IMR-90 (cell line): ENCODE measurements around the gene OGG1. TPM values are rescaled to one million over a fixed set of nuclear protein-coding genes. Genes with fewer than 3 reads are reported as not detected.
A peak's percentile ranks its signal among the peaks of the same experiment; 100 is the strongest.

Source experiments
- ATAC-seq: fragments of 200-7000 bp; cut with Tn5 transposase; 2 replicates; pipeline ENCODE4 v1.9.1; 2020; ENCODE audit warnings: low read depth, mild to moderate bottlenecking, moderate library complexity
- BruUV-seq: library from RNA; stranded (reverse); fragments of 400-500 nt; replicated peaks from 2 replicates; lab custom pipeline; 2021; lab: Mats Ljungman, UMichigan
- CTCF ChIA-PET: fragments of 300-600 bp; formaldehyde crosslinking; extraction: SDS; loops from one replicate; lab custom pipeline; 2021; ENCODE audit warnings: antibody characterized with exemption; lab: Yijun Ruan, JAX
- POLR2A ChIA-PET: fragments of 300-600 bp; sonication (Branson Sonifier 250); formaldehyde crosslinking; loops from one replicate; lab custom pipeline; 2022; ENCODE audit warnings: antibody characterized with exemption; ENCODE audit not compliant: unreplicated experiment; lab: Charles Lee
- DNase-seq: peaks from one replicate; pipeline ENCODE4 v3.0.0; 2013
- H2AFZ ChIP-seq: replicated peaks from 2 replicates; pipeline ENCODE3; 2013; ENCODE audit warnings: low read length, mild to moderate bottlenecking; ENCODE audit not compliant: poor library complexity
- H2AK5ac ChIP-seq: 2 replicates; pipeline ENCODE4 v1.6.1; 2013; ENCODE audit warnings: low read depth, low read length, inconsistent platforms
- H2AK9ac ChIP-seq: replicated peaks from 2 replicates; pipeline ENCODE3; 2013; ENCODE audit warnings: mild to moderate bottlenecking, low read depth, low read length, moderate library complexity; ENCODE audit not compliant: poor library complexity
- H2BK120ac ChIP-seq: 2 replicates; pipeline ENCODE4 v1.6.1; 2013; ENCODE audit warnings: low read depth, low read length, inconsistent platforms
- H2BK15ac ChIP-seq: 3 replicates; pipeline ENCODE4 v1.6.1; 2013; ENCODE audit warnings: low read depth, low read length, inconsistent platforms
- H2BK20ac ChIP-seq: 2 replicates; pipeline ENCODE4 v1.6.1; 2013; ENCODE audit warnings: low read depth, mild to moderate bottlenecking, inconsistent platforms, low read length, moderate library complexity
- H2BK5ac ChIP-seq: 2 replicates; pipeline ENCODE4 v1.6.1; 2013; ENCODE audit warnings: mild to moderate bottlenecking, low read depth, low read length, inconsistent platforms; ENCODE audit not compliant: poor library complexity, severe bottlenecking
- H3K14ac ChIP-seq: replicated peaks from 2 replicates; pipeline ENCODE4 v1.6.1; 2013; ENCODE audit warnings: low read depth, low read length, inconsistent platforms
- H3K18ac ChIP-seq: 2 replicates; pipeline ENCODE4 v1.6.1; 2013; ENCODE audit warnings: low read depth, low read length, control low read depth
- H3K23ac ChIP-seq: 2 replicates; pipeline ENCODE4 v1.6.1; 2013; ENCODE audit warnings: low read depth, low read length, inconsistent platforms
- H3K27ac ChIP-seq: 2 replicates; pipeline ENCODE4 v1.5.1; 2013; ENCODE audit warnings: mild to moderate bottlenecking, control low read depth, low read length; ENCODE audit not compliant: insufficient read depth
- H3K27me3 ChIP-seq: 2 replicates; pipeline ENCODE4 v1.6.1; 2013; ENCODE audit warnings: low read length; ENCODE audit not compliant: control insufficient read depth, insufficient read depth
- H3K36me3 ChIP-seq: 2 replicates; pipeline ENCODE4 v1.6.1; 2013; ENCODE audit warnings: low read length, mixed read lengths; ENCODE audit not compliant: control insufficient read depth, insufficient read depth
- H3K4ac ChIP-seq: 2 replicates; pipeline ENCODE4 v1.6.1; 2013; ENCODE audit warnings: low read depth, low read length, inconsistent platforms
- H3K4me1 ChIP-seq: 2 replicates; pipeline ENCODE4 v1.6.1; 2013; ENCODE audit warnings: low read length, mixed read lengths; ENCODE audit not compliant: control insufficient read depth, insufficient read depth
- H3K4me2 ChIP-seq: 2 replicates; pipeline ENCODE4 v1.6.1; 2013; ENCODE audit warnings: low read depth, mild to moderate bottlenecking, control low read depth, low read length, moderate library complexity
- H3K4me3 ChIP-seq: 2 replicates; pipeline ENCODE4 v1.5.1; 2013; ENCODE audit warnings: low read depth, mild to moderate bottlenecking, control low read depth, low read length, moderate library complexity; ENCODE audit not compliant: insufficient read depth
- H3K56ac ChIP-seq: 2 replicates; pipeline ENCODE4 v1.6.1; 2013; ENCODE audit warnings: low read length, inconsistent platforms; ENCODE audit not compliant: insufficient read depth; ENCODE audit errors: extremely low read depth
- H3K79me1 ChIP-seq, 2 experiments: 2 replicates each; pipeline ENCODE4 v1.6.1; 2013; ENCODE audit warnings: low read length in 2 of 2, inconsistent platforms in 1 of 2, low read depth in 1 of 2
- H3K9ac ChIP-seq: 2 replicates; pipeline ENCODE4 v1.6.1; 2013; ENCODE audit warnings: low read depth, low read length, control low read depth
- H3K9me1 ChIP-seq: 2 replicates; pipeline ENCODE4 v1.6.1; 2013; ENCODE audit warnings: low read length, inconsistent platforms; ENCODE audit not compliant: insufficient read depth
- H3K9me3 ChIP-seq: 2 replicates; pipeline ENCODE4 v1.6.1; 2013; ENCODE audit warnings: low read length; ENCODE audit not compliant: control insufficient read depth, insufficient read depth
- H4K20me1 ChIP-seq: 2 replicates; pipeline ENCODE4 v1.6.1; 2013; ENCODE audit warnings: low read length, inconsistent platforms; ENCODE audit not compliant: insufficient read depth
- H4K5ac ChIP-seq: 2 replicates; pipeline ENCODE4 v1.6.1; 2013; ENCODE audit warnings: mild to moderate bottlenecking, low read depth, low read length, control low read depth
- H4K8ac ChIP-seq, 2 experiments: 2 replicates each; pipeline ENCODE4 v1.6.1; 2013; ENCODE audit warnings: low read depth in 2 of 2, low read length in 2 of 2, control low read depth in 1 of 2, inconsistent platforms in 1 of 2
- H4K91ac ChIP-seq: 2 replicates; pipeline ENCODE4 v1.6.1; 2013; ENCODE audit warnings: low read depth, low read length, inconsistent platforms; ENCODE audit not compliant: insufficient read depth
- CHD1 ChIP-seq: IDR thresholded peaks from 2 replicates; pipeline ENCODE4 v1.6.1; 2012; ENCODE audit warnings: low read depth, low read length, improper control_type of control experiment
- CTCF ChIP-seq: conservative IDR thresholded peaks from 2 replicates; pipeline ENCODE4 v1.5.1; 2012; ENCODE audit warnings: mild to moderate bottlenecking, low read depth, low read length, improper control_type of control experiment
- RFX5 ChIP-seq: IDR thresholded peaks from 2 replicates; pipeline ENCODE4 v1.8.0; 2012; ENCODE audit warnings: low read depth, mild to moderate bottlenecking, low read length, moderate library complexity
- SMC3 ChIP-seq: fragments of 150-350 bp; IDR thresholded peaks from 2 replicates; pipeline ENCODE4 v1.6.1; 2016; ENCODE audit warnings: low read depth, mild to moderate bottlenecking, antibody characterized with exemption, low read length, moderate library complexity
- WGBS, 2 experiments: methylation state at CpG; one replicate each; pipeline versions ENCODE4 v1.1.5 to v1.1.7; 2013; ENCODE audit warnings: missing lambda C conversion rate in 2 of 2; ENCODE audit not compliant: insufficient read length in 1 of 2; ENCODE audit errors: extremely low coverage in 2 of 2; 5-methylcytosine and 5-hydroxymethylcytosine counted together
- dilution Hi-C: fragments of 300-500 bp; cut with HindIII; formaldehyde crosslinking; loops from one replicate; pipeline ENCODE4 v1.14.3; 2018; ENCODE audit warnings: low sequenced_read_pairs; ENCODE audit not compliant: unreplicated experiment
- in situ Hi-C: fragments of 300-500 bp; cut with MboI; formaldehyde crosslinking; loops from 3 replicates; pipeline ENCODE4 v1.14.3; 2019; ENCODE audit warnings: low sequenced_read_pairs, inconsistent platforms, mixed read lengths
- intact Hi-C: fragments of 100-400 bp; cut with micrococcal nuclease; formaldehyde crosslinking; loops from 2 replicates; pipeline ENCODE4 v1.10.0; 2022
- polyA plus RNA-seq, 3 experiments: library from polyadenylated mRNA; depleted of rRNA; stranded (reverse); fragments of >200 nt; gene quantifications; 2 replicates each; pipeline ENCODE4 v1.2.3, GENCODE V29; 2012; ENCODE audit warnings: low replicate concordance in 1 of 3
- total RNA-seq: library from RNA; depleted of rRNA; stranded (reverse); fragments of >200 nt; gene quantifications from 2 replicates; pipeline ENCODE4 v1.2.3, GENCODE V29; 2012

The OGG1 gene
- total and polyA plus RNA-seq, 2 of the 4 experiments (the other 2 are of a cell fraction), result 14.9 to 25.6 TPM

- H3K9me3 ChIP-seq, result no peaks in the 10 kb centered on the region
- ChIA-PET POLR2A (interaction anchor here (0.7 kb wide), 1 partner anchor 172 kb away, joined by 4 read pairs; no protein-coding TSS in a partner anchor), CTCF (interaction anchor here (1.1 kb wide), 1 partner anchor 9 kb away, joined by 4 read pairs; no protein-coding TSS in a partner anchor)
- H2BK15ac ChIP-seq, result no peak overlapping the region
- peaks cover 3% of the 10 kb centered on the region; the same call in 1 of the 2 replicates for H3K27me3 ChIP-seq
- H2AK9ac ChIP-seq, result no peak overlapping the region
- H3K14ac ChIP-seq, result no peak overlapping the region
- no peak overlapping the region for H3K23ac ChIP-seq
- no peak overlapping the region for H4K5ac ChIP-seq
- intact Hi-C loops, result no loop called here
- H2AK5ac ChIP-seq, result no peak overlapping the region
- no peak overlapping the region for H2BK120ac ChIP-seq
- DNase-seq, result peak; percentile 37
- H3K4ac ChIP-seq, result no peak overlapping the region
- H3K27ac ChIP-seq, result no peak overlapping the region
- H3K56ac ChIP-seq, result no peak overlapping the region
- H3K4me2 ChIP-seq, result no peak overlapping the region
- in situ Hi-C loops, result no loop called here
- WGBS, 2 experiments, result 14% methylated on average over 1 of the region's 7 CpGs; no CpG with 5 or more reads in 1 of the 2 experiments
- no peaks in the 10 kb centered on the region for H3K79me1 ChIP-seq
- no peak overlapping the region for H3K4me3 ChIP-seq
- peaks cover under 1% of the 10 kb centered on the region; the same call in 1 of the 2 replicates for H3K4me1 ChIP-seq
- no TSS peak for BruUV-seq
- H4K20me1 ChIP-seq, result no peaks in the 10 kb centered on the region
- no peak overlapping the region for H2BK20ac ChIP-seq
- dilution Hi-C loops, result no loop called here
- peak; percentile 84 for ATAC-seq
- H3K9ac ChIP-seq, result no peak overlapping the region
- H4K91ac ChIP-seq, result no peak overlapping the region
- no peak for TF ChIP-seq SMC3
- TF ChIP-seq RFX5, result no peak
- no peak for TF ChIP-seq CTCF
- TF ChIP-seq CHD1, result no peak
- no peaks in the 10 kb centered on the region for H3K9me1 ChIP-seq
- no peak overlapping the region for H2BK5ac ChIP-seq
- no peak overlapping the region for H3K18ac ChIP-seq
- no peaks in the 10 kb centered on the region for H3K36me3 ChIP-seq
- H2AFZ ChIP-seq, result no peak overlapping the region
- H4K8ac ChIP-seq, result no peak overlapping the region
Observed at GRCh38 chr3:9721015-9721699, 28.6 kb upstream of the OGG1 start.
